ENCODE results near the gene ZNF385B. TPM values are rescaled to one million over a fixed set of nuclear protein-coding genes. Genes with fewer than 3 reads are reported as not detected.

Gene ZNF385B
- polyA plus RNA-seq, 1 of the 3 experiments (the other 2 are of a cell fraction), result 0.16 TPM

GRCh38 chr2:179539124-179539511 is 322.3 kb downstream of the ZNF385B start:
- no peaks in the 10 kb centered on the region for H3K36me3 ChIP-seq (replicated peaks in 1 of 2; ENCODE audit: control insufficient read depth in 1 of 2, insufficient read depth in 2 of 2, low read length in 1 of 2)
- ChIA-PET CTCF (no interaction called here), POLR2A (no interaction called here)
- no peaks in the 10 kb centered on the region for H4K20me1 ChIP-seq (ENCODE audit: insufficient read depth)
- H3K4me1 ChIP-seq (ENCODE audit: control insufficient read depth in 1 of 2, insufficient read depth in 2 of 2, low read depth in 1 of 2, low read length in 1 of 2), result no peaks in the 10 kb centered on the region
- peaks cover 7% of the 10 kb centered on the region for H3F3A ChIP-seq (replicated peaks; ENCODE audit: insufficient read depth)
- no peak overlapping the region for H2AFZ ChIP-seq (ENCODE audit: low read depth)
- no peaks in the 10 kb centered on the region for H3K9me3 ChIP-seq
- H3K27ac ChIP-seq (ENCODE audit: low read depth in 2 of 2, low read length in 1 of 2), result no peak overlapping the region
- H3K27me3 ChIP-seq (ENCODE audit: insufficient read depth), result no peaks in the 10 kb centered on the region
- no peak overlapping the region for H3K4me3 ChIP-seq (ENCODE audit: low read depth in 2 of 2, low read length in 1 of 2)
- TF ChIP-seq RCOR1 (IDR thresholded peaks at IDR 0.05; ENCODE audit: low read length), result no peak
- TF ChIP-seq FOXM1 (IDR thresholded peaks at IDR 0.05; ENCODE audit: low read depth), result no peak
- no peak for TF ChIP-seq SMC3 (IDR thresholded peaks at IDR 0.05; ENCODE audit: low read depth, low read length)
- no peak for TF ChIP-seq TEAD4 (IDR thresholded peaks at IDR 0.05; ENCODE audit: borderline replicate concordance, insufficient read depth)
- no peak for TF ChIP-seq TAF1 (IDR thresholded peaks at IDR 0.05; ENCODE audit: borderline replicate concordance, low read depth, low read length)
- TF ChIP-seq YY1 (IDR thresholded peaks at IDR 0.05; ENCODE audit: low read depth), result no peak
- no peak for TF ChIP-seq NRF1 (IDR thresholded peaks at IDR 0.05; ENCODE audit: low read depth, low read length)
- no peak for TF ChIP-seq ELF1 (IDR thresholded peaks at IDR 0.05)
- TF ChIP-seq TCF12 (IDR thresholded peaks at IDR 0.05), result no peak
- TF ChIP-seq MAX (IDR thresholded peaks at IDR 0.05; ENCODE audit: low read depth), result no peak
- TF ChIP-seq EP300 (IDR thresholded peaks at IDR 0.05; ENCODE audit: borderline replicate concordance in 1 of 2, low read depth in 1 of 2, low read length in 1 of 2), result no peak
- TF ChIP-seq RXRA (IDR thresholded peaks at IDR 0.05; ENCODE audit: borderline replicate concordance, low read depth), result no peak
- TF ChIP-seq RAD21 (IDR thresholded peaks at IDR 0.05; ENCODE audit: low read length), result no peak
- TF ChIP-seq CHD2 (IDR thresholded peaks at IDR 0.05; ENCODE audit: low read length, partially characterized antibody), result no peak
- no peak for TF ChIP-seq FOXJ3 (CRISPR knock-in tag; IDR thresholded peaks at IDR 0.05)
- TF ChIP-seq RFX5 (IDR thresholded peaks at IDR 0.05; ENCODE audit: low read length), result no peak
- TF ChIP-seq SIN3A (IDR thresholded peaks at IDR 0.05; ENCODE audit: borderline replicate concordance, low read depth, low read length), result no peak
- no peak for TF ChIP-seq USF1 (IDR thresholded peaks at IDR 0.05; ENCODE audit: borderline replicate concordance, low read depth)
- no peaks in the 10 kb centered on the region for H3K9me2 ChIP-seq
- H3K79me2 ChIP-seq (ENCODE audit: insufficient read depth), result no peaks in the 10 kb centered on the region
- DNase-seq, result no peak
- no peak overlapping the region for H3K9ac ChIP-seq
- H3K4me2 ChIP-seq, result no peak overlapping the region
- WGBS (ENCODE audit: low lambda C conversion rate), result 88% methylated on average over 1 of the region's 1 CpG

- H3K4me1 ChIP-seq (ENCODE audit: control insufficient read depth in 1 of 2, insufficient read depth in 2 of 2, low read depth in 1 of 2, low read length in 1 of 2), result no peaks in the 10 kb centered on the region
- 49% methylated on average over 1 of the region's 1 CpG for WGBS (ENCODE audit: low lambda C conversion rate)
- ChIA-PET POLR2A (no interaction called here), CTCF (no interaction called here)
- no peaks in the 10 kb centered on the region for H3K9me3 ChIP-seq
- no peaks in the 10 kb centered on the region for H4K20me1 ChIP-seq (ENCODE audit: insufficient read depth)
- no peak for DNase-seq
- no peak overlapping the region for H3K4me2 ChIP-seq
- no peaks in the 10 kb centered on the region for H3K36me3 ChIP-seq (replicated peaks in 1 of 2; ENCODE audit: control insufficient read depth in 1 of 2, insufficient read depth in 2 of 2, low read length in 1 of 2)
- no peaks in the 10 kb centered on the region for H3K9me2 ChIP-seq
- no peak overlapping the region for H3K9ac ChIP-seq
- no peaks in the 10 kb centered on the region for H3K79me2 ChIP-seq (ENCODE audit: insufficient read depth)
- no peak overlapping the region for H2AFZ ChIP-seq (ENCODE audit: low read depth)
- H3K27ac ChIP-seq (ENCODE audit: low read depth in 2 of 2, low read length in 1 of 2), result no peak overlapping the region
- no peak overlapping the region for H3K4me3 ChIP-seq (ENCODE audit: low read depth in 2 of 2, low read length in 1 of 2)
- peak; percentile 81; the same call in 1 of the 2 replicates for TF ChIP-seq FOSL2 (IDR thresholded peaks at IDR 0.05; ENCODE audit: borderline replicate concordance, low read depth)
- 0 out of 2 replicates have a peak, but pooled peaks have one; percentile 28 for TF ChIP-seq FOXM1 (IDR thresholded peaks at IDR 0.05; ENCODE audit: low read depth)
- no peak for TF ChIP-seq IRF3 (IDR thresholded peaks at IDR 0.05; ENCODE audit: low read depth, low read length)
- TF ChIP-seq TAF1 (IDR thresholded peaks at IDR 0.05; ENCODE audit: borderline replicate concordance, low read depth, low read length), result no peak
- peak; percentile 80 for TF ChIP-seq TCF12 (IDR thresholded peaks at IDR 0.05)
- peak; percentile 88 for TF ChIP-seq PBX3 (IDR thresholded peaks at IDR 0.05)
- peak; percentile 81 for TF ChIP-seq NFIC (IDR thresholded peaks at IDR 0.05; ENCODE audit: borderline replicate concordance)
- TF ChIP-seq POLR2AphosphoS5 (IDR thresholded peaks at IDR 0.05; ENCODE audit: low read depth, low read length), result no peak
- TF ChIP-seq MEF2A (IDR thresholded peaks at IDR 0.05; ENCODE audit: borderline replicate concordance, low read depth), result peak; percentile 47; the same call in 1 of the 2 replicates
- TF ChIP-seq EP300 (IDR thresholded peaks at IDR 0.05; ENCODE audit: borderline replicate concordance in 1 of 2, low read depth in 1 of 2, low read length in 1 of 2), result peak in 1 of 2 experiments; percentile 61; a peak in 1 of 4 replicates
- peak; percentile 83 for TF ChIP-seq JUND (IDR thresholded peaks at IDR 0.05)
- peak; percentile 28; the same call in 1 of the 2 replicates for TF ChIP-seq TEAD4 (IDR thresholded peaks at IDR 0.05; ENCODE audit: borderline replicate concordance, insufficient read depth)
- peaks cover 7% of the 10 kb centered on the region for H3F3A ChIP-seq (replicated peaks; ENCODE audit: insufficient read depth)
- H3K27me3 ChIP-seq (ENCODE audit: insufficient read depth), result no peaks in the 10 kb centered on the region
Observed at GRCh38 chr2:179538406-179539123, 322.8 kb downstream of the ZNF385B start.
